HCT116 (cell line): ENCODE data around the gene DGKG. TPM values are rescaled to one million over a fixed set of nuclear protein-coding genes. Genes with fewer than 3 reads are reported as not detected.

Experiments used
- ATAC-seq: fragments of 200-7000 bp; cut with Tn5 transposase; 2 replicates; pipeline ENCODE4 v1.9.1; 2020; ENCODE audit warnings: mild to moderate bottlenecking, moderate library complexity
- BruUV-seq: library from RNA; stranded (reverse); fragments of 400-500 nt; replicated peaks from 2 replicates; lab custom pipeline; 2021; lab: Mats Ljungman, UMichigan
- CTCF ChIA-PET: fragments of 300-600 bp; sonication (Branson Sonifier 250); formaldehyde crosslinking; loops from one replicate; lab custom pipeline; 2021; ENCODE audit warnings: antibody characterized with exemption; lab: Charles Lee
- POLR2A ChIA-PET: fragments of 300-600, 350-600 bp; sonication (Branson Sonifier 250); formaldehyde crosslinking; loops from one replicate; lab custom pipeline; 2021; ENCODE audit warnings: antibody characterized with exemption; lab: Charles Lee
- RAD21 ChIA-PET, 2 experiments: fragments of 300-600 bp; sonication (Branson Sonifier 250); formaldehyde crosslinking; loops; one replicate each; lab custom pipeline; 2023; ENCODE audit warnings: low total read pairs in 2 of 2; ENCODE audit not compliant: uncharacterized antibody in 2 of 2, unreplicated experiment in 2 of 2, low non-redundant PET in 1 of 2; lab: Charles Lee
- DNase-seq: peaks from one replicate; pipeline ENCODE4 v3.0.0-alpha.2; 2010; ENCODE audit warnings: low read depth, low spot score
- H2AFZ ChIP-seq: fragments of 200-600 bp; shearing (Covaris generic), sonication (generic); 2 replicates; pipeline ENCODE4 v1.6.1; 2017; ENCODE audit warnings: low read depth, mixed run types, mixed read lengths, antibody characterized with exemption, low read length; ENCODE audit not compliant: poor library complexity, severe bottlenecking
- H3K27ac ChIP-seq: 2 replicates; pipeline ENCODE4 v1.5.1; 2012; ENCODE audit warnings: low read depth, low read length
- H3K27me3 ChIP-seq: fragments of 200-600 bp; sonication (generic); 2 replicates; pipeline ENCODE4 v1.6.1; 2016; ENCODE audit warnings: mixed run types, low read length, mixed read lengths; ENCODE audit not compliant: insufficient read depth
- H3K36me3 ChIP-seq, 2 experiments: fragments of 200-500 bp in 1 of 2; fragments of 200-600 bp in 1 of 2; sonication (Bioruptor generic) in 1 of 2; sonication (generic) in 1 of 2; 2 replicates each; pipeline versions ENCODE4 v1.5.1 to v1.6.1; 2014 to 2016; ENCODE audit warnings: low read length in 2 of 2, inconsistent platforms in 1 of 2, mixed read lengths in 1 of 2, mixed run types in 1 of 2; ENCODE audit not compliant: insufficient read depth in 2 of 2, control insufficient read depth in 1 of 2
- H3K4me1 ChIP-seq, 2 experiments: fragments of 200-600 bp in 1 of 2; sonication (generic) in 1 of 2; 2 replicates each; pipeline versions ENCODE4 v1.5.1 to v1.6.1; 2012 to 2017; ENCODE audit warnings: low read length in 2 of 2, inconsistent platforms in 1 of 2, mild to moderate bottlenecking in 1 of 2, mixed read lengths in 1 of 2, mixed run types in 1 of 2, moderate library complexity in 1 of 2; ENCODE audit not compliant: insufficient read depth in 2 of 2, control insufficient read depth in 1 of 2
- H3K4me2 ChIP-seq: fragments of 200-600 bp; sonication (generic); 2 replicates; pipeline ENCODE4 v1.6.1; 2017; ENCODE audit warnings: mixed run types, low read length, mixed read lengths
- H3K4me3 ChIP-seq, 2 experiments: fragments of 200-600 bp in 1 of 2; sonication (generic) in 1 of 2; replicated peaks in 1 of 2; 2 replicates each; pipeline ENCODE4 v1.5.1; 2011 to 2016; ENCODE audit warnings: low read length in 2 of 2, control low read depth in 1 of 2, low read depth in 1 of 2, mild to moderate bottlenecking in 1 of 2, mixed read lengths in 1 of 2, mixed run types in 1 of 2
- H3K79me2 ChIP-seq: fragments of 200-600 bp; sonication (generic); 2 replicates; pipeline ENCODE4 v1.6.1; 2017; ENCODE audit warnings: mild to moderate bottlenecking, mixed run types, low read length, moderate library complexity, mixed read lengths; ENCODE audit not compliant: insufficient read depth
- H3K9ac ChIP-seq: fragments of 200-600 bp; sonication (generic); 2 replicates; pipeline ENCODE4 v1.6.1; 2016; ENCODE audit warnings: low read length, mixed read lengths
- H3K9me2 ChIP-seq: fragments of 200-600 bp; sonication (generic), shearing (Covaris generic); 2 replicates; pipeline ENCODE4 v1.6.1; 2017; ENCODE audit warnings: mixed run types, mild to moderate bottlenecking, moderate library complexity; ENCODE audit not compliant: insufficient read depth
- H3K9me3 ChIP-seq, 2 experiments: fragments of 200-500 bp in 1 of 2; fragments of 200-600 bp in 1 of 2; sonication (Bioruptor generic) in 1 of 2; sonication (generic) in 1 of 2; 2 replicates each; pipeline ENCODE4 v1.6.1; 2014 to 2017; ENCODE audit warnings: low read length in 2 of 2, mixed read lengths in 2 of 2, inconsistent platforms in 1 of 2, low read depth in 1 of 2, mild to moderate bottlenecking in 1 of 2, mixed run types in 1 of 2, moderate library complexity in 1 of 2; ENCODE audit not compliant: control insufficient read depth in 1 of 2, insufficient read depth in 1 of 2
- H4K20me1 ChIP-seq: fragments of 200-600 bp; sonication (generic), shearing (Covaris generic); 2 replicates; pipeline ENCODE4 v1.6.1; 2017; ENCODE audit warnings: mixed run types, mild to moderate bottlenecking, moderate library complexity; ENCODE audit not compliant: insufficient read depth
- ATF3 ChIP-seq: IDR thresholded peaks from 2 replicates; pipeline ENCODE4 v1.6.1; 2012
- CBX3 ChIP-seq: IDR thresholded peaks from 2 replicates; pipeline ENCODE4 v1.6.1; 2012; ENCODE audit warnings: low read depth
- CEBPB ChIP-seq: IDR thresholded peaks from 2 replicates; pipeline ENCODE4 v1.6.1; 2012; ENCODE audit warnings: low read depth
- ELF1 ChIP-seq: IDR thresholded peaks from 2 replicates; pipeline ENCODE4 v1.6.1; 2012; ENCODE audit warnings: low read depth, borderline replicate concordance
- EZH2 ChIP-seq: fragments of 200-600 bp; sonication (generic); IDR thresholded peaks from 2 replicates; pipeline ENCODE4 v1.6.1; 2017; ENCODE audit warnings: antibody characterized with exemption, mixed run types
- EZH2phosphoT487 ChIP-seq: fragments of 200-600 bp; IDR thresholded peaks from 2 replicates; pipeline ENCODE4 v1.6.1; 2018; ENCODE audit warnings: antibody characterized with exemption, borderline replicate concordance
- FOSL1 ChIP-seq: IDR thresholded peaks from 2 replicates; pipeline ENCODE4 v1.6.1; 2012; ENCODE audit warnings: low read depth
- RAD21 ChIP-seq: IDR thresholded peaks from 2 replicates; pipeline ENCODE4 v1.6.1; 2012; ENCODE audit warnings: low read depth, mild to moderate bottlenecking
- SIN3A ChIP-seq: IDR thresholded peaks from 2 replicates; pipeline ENCODE4 v1.6.1; 2012; ENCODE audit warnings: low read depth
- SP1 ChIP-seq: IDR thresholded peaks from 2 replicates; pipeline ENCODE4 v1.6.1; 2012; ENCODE audit warnings: low read depth
- SRF ChIP-seq: IDR thresholded peaks from 2 replicates; pipeline ENCODE4 v1.6.1; 2012; ENCODE audit warnings: low read depth
- TCF7L2 ChIP-seq: IDR thresholded peaks from 2 replicates; pipeline ENCODE4 v1.7.0; 2011; ENCODE audit warnings: borderline replicate concordance, inconsistent platforms; ENCODE audit not compliant: insufficient read depth, insufficient read length; ENCODE audit errors: extremely low read depth
- YY1 ChIP-seq: IDR thresholded peaks from 2 replicates; pipeline ENCODE4 v1.6.1; 2011; ENCODE audit warnings: low read length, low read depth, moderate library complexity, mild to moderate bottlenecking; ENCODE audit not compliant: insufficient replicate concordance; ENCODE audit errors: extremely low read depth
- ZBTB33 ChIP-seq: IDR thresholded peaks from 2 replicates; pipeline ENCODE4 v1.6.1; 2011; ENCODE audit warnings: mild to moderate bottlenecking, low read length, moderate library complexity; ENCODE audit not compliant: insufficient replicate concordance; ENCODE audit errors: extremely low read depth
- intact Hi-C: fragments of 100-400 bp; cut with micrococcal nuclease; formaldehyde crosslinking; loops from 2 replicates; pipeline ENCODE4 v1.10.0; 2022
- total RNA-seq: library from RNA; stranded (reverse); gene quantifications from one replicate; pipeline ENCODE4 v1.2.1, GENCODE V29; 2021; ENCODE audit not compliant: unreplicated experiment

DGKG gene
- total RNA-seq, 1 experiment from 2014 or later = 4.8 TPM

GRCh38 chr3:186319945-186320344, 42.1 kb downstream of the DGKG start:
- DNase-seq = no peak
- no peak for TF ChIP-seq RAD21
- no peak for TF ChIP-seq CBX3
- TF ChIP-seq ZBTB33 = no peak
- TF ChIP-seq EZH2 = no peak
- TF ChIP-seq CEBPB = no peak
- TF ChIP-seq SIN3A = no peak
- TF ChIP-seq FOSL1 = no peak
- no peak for TF ChIP-seq TCF7L2
- no peak for TF ChIP-seq SRF
- TF ChIP-seq ELF1 = no peak
- no peak for TF ChIP-seq SP1
- no peak for TF ChIP-seq EZH2phosphoT487
- TF ChIP-seq YY1 = no peak
- TF ChIP-seq ATF3 = no peak
- H3K9me2 ChIP-seq = no peaks in the 10 kb centered on the region
- BruUV-seq = no TSS peak
- no peaks in the 10 kb centered on the region for H3K4me1 ChIP-seq
- no peaks in the 10 kb centered on the region for H3K79me2 ChIP-seq
- intact Hi-C loops = no loop called here
- H2AFZ ChIP-seq = no peak overlapping the region
- no peak overlapping the region for H3K4me3 ChIP-seq
- ChIA-PET RAD21 (no interaction called here), POLR2A (no interaction called here), CTCF (no interaction called here)
- no peak overlapping the region for H3K9ac ChIP-seq
- no peaks in the 10 kb centered on the region for H3K36me3 ChIP-seq
- H3K4me2 ChIP-seq = no peak overlapping the region
- no peak overlapping the region for H3K27ac ChIP-seq
- ATAC-seq = no peak
- H3K27me3 ChIP-seq = peaks cover 12% of the 10 kb centered on the region
- no peaks in the 10 kb centered on the region for H3K9me3 ChIP-seq
- H4K20me1 ChIP-seq = no peaks in the 10 kb centered on the region
